Medulla oblongata (tissue), 1 donor: ENCODE measurements around the gene CEP104.

ENCODE experiments used
- DNase-seq: peaks from one replicate; pipeline ENCODE4 v3.0.0-alpha.2; 2015; ENCODE audit errors: extremely low spot score

CEP104 gene

GRCh38 chr1:3894626-3895278 is 37.7 kb upstream of the CEP104 start:
- no peak for DNase-seq

- no peak for DNase-seq
Observed at GRCh38 chr1:3893190-3893589, 36.2 kb upstream of the CEP104 start.

- DNase-seq, result no peak
Observed at GRCh38 chr1:3892748-3893147, 35.7 kb upstream of the CEP104 start.

- DNase-seq, result no peak
Observed at GRCh38 chr1:3891329-3891865, 34.4 kb upstream of the CEP104 start.

GRCh38 chr1:3890389-3891328 is 33.6 kb upstream of the CEP104 start:
- peak; percentile 57 for DNase-seq

GRCh38 chr1:3889936-3890335 is 32.9 kb upstream of the CEP104 start:
- DNase-seq, result no peak

GRCh38 chr1:3888301-3888700 is 31.3 kb upstream of the CEP104 start:
- DNase-seq, result no peak

GRCh38 chr1:3886691-3887090 is 29.7 kb upstream of the CEP104 start:
- no peak for DNase-seq

GRCh38 chr1:3886106-3886670 is 29.2 kb upstream of the CEP104 start:
- DNase-seq, result no peak

GRCh38 chr1:3885611-3886010 is 28.6 kb upstream of the CEP104 start:
- no peak for DNase-seq

- no peak for DNase-seq
Observed at GRCh38 chr1:3884966-3885365, 28.0 kb upstream of the CEP104 start.

GRCh38 chr1:3883194-3883925 is 26.3 kb upstream of the CEP104 start:
- DNase-seq, result no peak

- DNase-seq, result no peak
Observed at GRCh38 chr1:3881193-3881480, 24.1 kb upstream of the CEP104 start.

GRCh38 chr1:3880429-3881192 is 23.6 kb upstream of the CEP104 start:
- no peak for DNase-seq

- no peak for DNase-seq
Observed at GRCh38 chr1:3879787-3880428, 22.9 kb upstream of the CEP104 start.

- DNase-seq, result no peak
Observed at GRCh38 chr1:3879099-3879498, 22.1 kb upstream of the CEP104 start.

GRCh38 chr1:3876716-3877115 is 19.7 kb upstream of the CEP104 start:
- DNase-seq, result no peak

GRCh38 chr1:3874736-3875135 is 17.7 kb upstream of the CEP104 start:
- no peak for DNase-seq

GRCh38 chr1:3872546-3872945 is 15.5 kb upstream of the CEP104 start:
- DNase-seq, result no peak

GRCh38 chr1:3871451-3871805 is 14.4 kb upstream of the CEP104 start:
- no peak for DNase-seq

GRCh38 chr1:3869751-3870301 is 12.8 kb upstream of the CEP104 start:
- no peak for DNase-seq
